Forelimb muscle (tissue), 1 donor: Measurements from ENCODE around the gene SLF2. TPM values are rescaled to one million over a fixed set of nuclear protein-coding genes. Genes with fewer than 3 reads are reported as not detected.
A peak's percentile ranks its signal among the peaks of the same experiment; 100 is the strongest.
"Not testable (repeated sequence)": the region's sequence is repeated elsewhere in the genome, so short reads cannot be mapped to it uniquely, and the experiment has no call there.

Experiments
- DNase-seq: peaks from one replicate; pipeline ENCODE4 v3.0.0-alpha.2; 2013; ENCODE audit warnings: low read depth
- polyA plus RNA-seq: library from polyadenylated mRNA; unstranded; fragments of 120-200 nt; gene quantifications from one replicate; pipeline ENCODE4 v1.2.1, GENCODE V29; 2013; ENCODE audit not compliant: insufficient read length

The SLF2 gene
- polyA plus RNA-seq, 1 donor: 87.6 TPM

GRCh38 chr10:100879741-100880360, 32.9 kb upstream of the SLF2 start:
- no peak for DNase-seq

- DNase-seq: no peak
These were observed 31.1 kb upstream of the SLF2 start for GRCh38 chr10:100881556-100882213.

- DNase-seq: no peak
These were observed 30.5 kb upstream of the SLF2 start for GRCh38 chr10:100882252-100882651.

- no peak for DNase-seq
These were observed 30.0 kb upstream of the SLF2 start for GRCh38 chr10:100882671-100883311.

GRCh38 chr10:100883312-100883821, 29.4 kb upstream of the SLF2 start:
- DNase-seq: no peak

GRCh38 chr10:100885611-100886010, 27.2 kb upstream of the SLF2 start:
- not testable (repeated sequence) for DNase-seq

GRCh38 chr10:100886091-100886490, 26.7 kb upstream of the SLF2 start:
- DNase-seq: no peak

GRCh38 chr10:100886521-100886920, 26.2 kb upstream of the SLF2 start:
- DNase-seq: no peak

GRCh38 chr10:100886963-100887362, 25.8 kb upstream of the SLF2 start:
- DNase-seq: peak; percentile 47

GRCh38 chr10:100887761-100888296, 24.9 kb upstream of the SLF2 start:
- no peak for DNase-seq

GRCh38 chr10:100888957-100889356, 23.8 kb upstream of the SLF2 start:
- no peak for DNase-seq

GRCh38 chr10:100889546-100889945, 23.2 kb upstream of the SLF2 start:
- DNase-seq: no peak

- DNase-seq: no peak
These were observed 22.6 kb upstream of the SLF2 start for GRCh38 chr10:100890141-100890672.

- no peak for DNase-seq
These were observed 22.0 kb upstream of the SLF2 start for GRCh38 chr10:100890673-100891317.

GRCh38 chr10:100894033-100894432, 18.7 kb upstream of the SLF2 start:
- no peak for DNase-seq

GRCh38 chr10:100894589-100895294, 18.0 kb upstream of the SLF2 start:
- no peak for DNase-seq

- no peak for DNase-seq
These were observed 17.4 kb upstream of the SLF2 start for GRCh38 chr10:100895346-100895745.

- DNase-seq: no peak
These were observed 16.9 kb upstream of the SLF2 start for GRCh38 chr10:100895896-100896295.

GRCh38 chr10:100896876-100897461, 15.8 kb upstream of the SLF2 start:
- DNase-seq: no peak

GRCh38 chr10:100897976-100898375, 14.8 kb upstream of the SLF2 start:
- no peak for DNase-seq

GRCh38 chr10:100899171-100899570, 13.6 kb upstream of the SLF2 start:
- no peak for DNase-seq
